ENCODE data around the gene HOMER2. TPM values are rescaled to one million over a fixed set of nuclear protein-coding genes. Genes with fewer than 3 reads are reported as not detected.
A peak's percentile ranks its signal among the peaks of the same experiment; 100 is the strongest.
"Not testable (repeated sequence)": the region's sequence is repeated elsewhere in the genome, so short reads cannot be mapped to it uniquely, and the experiment has no call there.

HOMER2 gene
- total RNA-seq, 1 experiment from 2014 or later = 11.1 TPM

DNA sequence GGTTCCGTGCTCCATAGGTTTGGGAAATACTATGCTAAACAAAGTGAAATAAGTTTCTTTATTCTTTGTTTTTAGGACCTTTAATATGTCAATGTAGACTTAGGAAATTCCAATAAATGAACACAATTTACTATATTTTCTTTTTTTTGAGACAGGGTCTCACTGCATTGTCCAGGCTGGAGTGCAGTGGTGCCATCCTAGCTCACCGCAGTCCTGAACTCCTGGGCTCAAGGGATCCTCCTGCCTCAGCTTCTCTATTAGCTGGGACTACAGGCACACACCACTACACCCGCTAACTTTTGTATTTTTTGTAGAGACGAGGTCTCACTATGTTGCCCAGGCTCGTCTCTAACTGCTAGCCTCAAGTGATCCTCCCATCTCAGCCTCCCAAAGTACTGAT, 12.4 kb upstream of the HOMER2 start:
- no peak for DNase-seq (ENCODE audit: low read depth)

GRCh38 chr15:82963471-82964341, 11.2 kb upstream of the HOMER2 start:
- DNase-seq (ENCODE audit: low read depth) = no peak

DNA sequence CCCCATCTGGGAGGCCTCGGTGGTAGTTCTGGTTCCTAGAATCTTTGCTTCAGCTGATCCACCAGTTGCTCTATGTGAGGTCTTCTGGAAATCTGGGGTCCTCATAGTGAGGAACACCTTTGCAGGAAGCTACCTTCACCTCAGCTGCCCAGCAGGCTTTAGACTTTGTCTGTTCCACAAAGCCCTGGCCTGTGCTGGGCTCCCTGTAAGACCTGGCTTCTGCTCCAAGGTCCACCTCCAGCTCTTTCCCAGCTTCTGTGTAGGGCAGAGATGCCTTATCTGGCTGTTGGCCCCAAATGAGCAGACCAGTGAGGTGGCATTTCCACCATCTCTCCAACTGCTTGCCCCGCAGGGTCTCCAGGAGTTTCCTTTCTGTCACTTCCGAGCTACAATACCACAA, 8.2 kb upstream of the HOMER2 start:
- DNase-seq (ENCODE audit: low read depth) = no peak

DNA sequence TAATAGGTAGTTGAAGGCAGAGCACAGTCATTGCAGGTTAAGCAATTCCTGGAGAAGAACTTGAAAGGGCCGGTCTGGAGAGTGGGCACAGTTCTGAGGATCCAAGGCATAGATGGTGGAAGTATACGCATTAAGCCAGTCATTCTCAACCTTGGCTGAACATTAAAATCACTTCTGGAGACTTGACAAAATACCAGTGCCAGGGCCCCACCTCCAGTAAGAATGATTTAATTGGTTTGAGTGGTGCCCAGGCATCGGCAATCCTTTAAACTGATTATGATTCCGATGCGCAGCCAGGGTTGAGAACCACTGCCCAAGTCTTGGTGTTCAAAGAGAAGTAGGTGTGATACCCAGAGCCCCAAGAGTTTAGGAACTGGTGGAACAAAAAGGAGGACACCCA, 6.9 kb upstream of the HOMER2 start:
- no peak for DNase-seq (ENCODE audit: low read depth)

DNA sequence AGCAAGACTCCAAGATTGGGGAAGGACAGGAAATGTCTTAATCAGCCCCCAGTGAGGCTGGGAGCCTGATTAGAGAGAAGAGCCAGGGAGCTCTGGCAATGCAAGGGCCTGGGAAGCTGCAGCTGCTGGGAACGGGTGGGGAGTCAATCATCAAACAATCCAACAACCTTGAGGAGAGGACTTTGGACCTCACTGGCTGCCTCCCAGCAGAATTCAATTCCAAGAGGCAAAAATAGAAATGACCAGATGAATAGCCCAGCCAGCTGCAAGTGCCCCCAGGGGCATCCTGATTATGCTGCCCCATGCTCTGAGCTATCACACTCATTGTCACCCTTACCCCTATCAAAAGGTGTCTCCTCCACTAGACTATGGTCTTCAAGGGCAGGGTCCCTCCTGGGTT, 6.1 kb upstream of the HOMER2 start:
- no peak for DNase-seq (ENCODE audit: low read depth)

DNA sequence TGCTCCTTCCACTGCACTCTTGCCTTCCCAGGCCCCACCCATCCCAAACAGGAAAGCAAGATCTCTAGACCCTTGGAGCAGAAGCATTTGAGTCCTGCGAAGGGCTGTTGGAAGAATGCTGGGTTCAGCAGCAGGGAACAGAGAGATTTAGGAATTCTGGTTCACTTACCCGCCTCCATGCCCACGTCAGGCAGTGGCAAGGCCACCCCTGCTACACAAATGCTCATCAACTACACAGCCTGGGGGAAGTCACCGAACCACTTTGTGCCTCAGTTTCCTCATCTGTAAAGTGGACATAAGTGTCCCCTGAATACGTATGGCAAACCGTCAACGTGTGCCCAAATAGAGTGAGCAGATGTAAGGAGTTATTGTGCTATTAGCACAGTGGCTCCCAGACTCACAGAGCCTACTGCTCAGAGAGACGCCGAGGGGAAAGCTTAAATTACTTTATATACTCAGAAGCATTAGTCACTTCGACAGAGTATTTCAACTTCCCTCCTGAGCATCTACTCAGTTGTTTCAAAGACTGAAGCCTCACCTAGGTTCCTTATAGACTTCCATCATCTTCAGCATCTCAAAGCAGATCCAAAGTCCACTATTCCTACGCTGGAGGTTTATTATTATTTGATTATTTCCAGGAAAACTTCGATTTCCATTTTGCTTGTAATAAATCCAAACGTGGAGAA, 905 bp downstream of the HOMER2 start:
- peak; percentile 30 for DNase-seq (ENCODE audit: low read depth)

DNA sequence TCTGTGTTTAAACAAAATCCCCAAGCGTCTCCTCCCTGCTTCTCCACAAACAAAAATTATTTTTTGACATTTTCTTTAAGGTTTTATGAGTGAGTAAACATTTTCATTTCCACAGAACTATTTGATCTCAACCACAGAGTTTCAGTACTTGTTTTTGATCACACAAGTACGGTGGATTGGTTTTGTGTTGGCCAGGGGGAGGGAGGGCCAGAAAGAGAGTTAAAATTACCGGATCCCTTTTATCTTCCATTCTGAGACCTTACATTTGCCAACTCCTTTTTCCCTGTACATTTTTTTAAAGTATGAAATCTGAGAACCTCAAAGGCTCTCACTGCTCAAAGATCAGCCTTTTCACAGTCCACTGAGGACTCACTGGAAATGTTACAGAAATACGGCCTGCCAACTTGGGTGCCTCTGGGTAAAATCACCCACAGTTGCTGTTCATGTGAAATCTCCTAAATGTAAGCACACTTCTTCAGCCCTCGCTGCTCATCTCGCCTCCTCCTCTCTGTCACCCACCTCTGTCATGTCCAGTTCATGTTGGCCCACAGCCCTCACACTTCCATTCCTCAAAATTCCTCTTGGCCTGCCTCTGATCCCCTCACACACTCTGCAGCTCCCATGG, 1.7 kb downstream of the HOMER2 start:
- no peak for DNase-seq (ENCODE audit: low read depth)

DNA sequence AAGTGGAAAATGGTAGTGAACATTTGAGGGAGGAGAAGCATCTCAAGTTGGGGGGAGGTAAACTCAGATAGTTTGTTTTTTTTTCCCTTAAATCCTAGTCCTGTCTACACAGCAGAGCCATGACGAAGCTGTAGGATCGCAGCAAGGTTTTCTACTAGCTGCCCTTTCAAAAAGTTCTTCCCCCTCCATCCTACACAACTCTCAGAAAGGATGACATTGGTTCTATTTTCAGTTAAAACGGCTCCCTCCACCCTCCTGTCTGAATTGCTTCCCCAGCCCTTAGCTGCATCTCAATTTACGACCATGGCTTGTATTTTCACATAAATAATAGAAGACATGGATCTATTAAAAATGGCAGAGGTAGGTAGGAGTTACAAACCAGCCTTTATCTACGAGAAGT, 2.2 kb downstream of the HOMER2 start:
- no peak for DNase-seq (ENCODE audit: low read depth)

DNA sequence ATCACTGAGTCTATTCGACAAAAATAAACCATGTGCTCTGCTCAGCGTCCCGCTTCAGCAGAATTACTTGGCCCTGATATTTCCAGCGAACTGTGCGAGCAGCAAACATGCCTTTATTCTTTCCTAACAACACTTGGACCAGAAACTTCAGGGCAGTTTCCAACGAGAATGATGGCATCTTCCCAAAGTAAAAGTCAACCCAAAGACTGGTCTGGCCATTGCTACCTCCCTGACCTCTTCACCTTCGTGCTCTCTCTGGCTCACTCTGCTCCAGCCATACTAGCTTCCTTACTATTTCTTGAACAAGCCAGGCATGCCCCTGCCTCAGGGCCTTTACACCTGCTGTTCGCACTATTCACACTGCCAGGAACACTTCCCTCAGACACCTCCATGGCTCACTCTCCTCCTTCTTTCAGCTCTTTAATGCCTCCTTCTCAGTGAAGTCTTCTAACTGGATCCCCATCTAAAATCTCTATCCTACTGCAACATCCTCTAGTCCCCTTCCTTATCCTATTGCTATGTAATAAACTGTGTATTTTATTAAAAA, 6.3 kb downstream of the HOMER2 start:
- DNase-seq (ENCODE audit: low read depth) = no peak

DNA sequence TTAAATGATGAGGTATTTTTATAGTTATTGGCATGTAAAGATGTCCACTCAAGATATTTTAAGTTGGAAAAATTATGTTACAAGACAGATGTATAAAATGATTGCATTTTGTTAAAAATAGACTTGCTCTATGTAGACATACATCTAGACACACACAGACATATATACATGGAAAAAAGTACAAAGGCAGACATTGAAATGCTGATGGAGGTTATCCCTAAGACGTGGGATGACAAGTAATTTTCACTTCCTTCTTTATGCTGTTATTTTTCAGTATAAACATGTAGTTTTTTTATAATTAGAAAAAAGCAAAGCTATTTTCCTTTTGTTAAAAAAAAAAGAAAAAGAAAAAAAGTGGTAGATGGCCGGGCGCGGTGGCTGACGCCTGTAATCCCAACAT, 7.2 kb downstream of the HOMER2 start:
- no peak for DNase-seq (ENCODE audit: low read depth)

- DNase-seq (ENCODE audit: low read depth) = peak; percentile 48
These were observed 7.7 kb downstream of the HOMER2 start for GRCh38 chr15:82944821-82945220.

DNA sequence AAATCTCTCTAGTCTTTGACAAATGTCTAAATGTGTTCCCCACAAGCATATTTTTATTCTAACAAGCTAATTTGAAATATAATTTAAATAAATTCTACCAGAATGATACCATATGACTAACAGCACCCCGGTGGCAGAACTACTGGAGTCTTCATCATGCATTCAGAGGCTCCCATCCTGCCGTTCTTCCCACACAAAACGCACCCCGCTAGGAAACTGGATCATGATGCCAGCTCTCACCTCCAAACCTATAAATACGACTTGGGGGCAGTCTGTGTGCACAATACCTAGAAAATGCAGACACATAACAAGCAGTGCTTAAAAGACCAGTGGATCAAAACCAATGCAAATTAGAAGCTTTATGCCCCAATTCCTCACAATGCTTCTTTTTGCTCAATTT, 8.5 kb downstream of the HOMER2 start:
- DNase-seq (ENCODE audit: low read depth) = no peak

DNA sequence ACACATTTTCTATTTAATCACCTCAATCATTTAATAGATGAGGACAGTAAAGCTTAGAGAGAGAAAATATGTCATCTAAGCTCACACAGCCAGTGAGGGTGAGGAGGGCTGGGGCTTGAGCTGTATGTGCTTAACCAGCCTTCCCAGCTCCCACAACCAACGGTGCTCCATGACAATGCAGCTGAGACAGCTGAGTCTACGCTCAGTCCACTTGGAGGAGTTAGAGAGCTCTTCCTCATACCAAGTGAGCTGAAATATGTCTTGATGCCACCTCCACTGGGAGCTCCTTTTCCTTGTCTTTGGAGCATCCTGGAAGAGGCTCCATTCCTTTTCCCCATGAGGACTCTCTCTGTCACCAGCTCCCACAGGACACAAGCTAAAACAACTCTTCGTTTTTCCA, 9.3 kb downstream of the HOMER2 start:
- peak; percentile 9 for DNase-seq (ENCODE audit: low read depth)

GRCh38 chr15:82942691-82943090, 9.8 kb downstream of the HOMER2 start:
- peak; percentile 69 for DNase-seq (ENCODE audit: low read depth)

DNA sequence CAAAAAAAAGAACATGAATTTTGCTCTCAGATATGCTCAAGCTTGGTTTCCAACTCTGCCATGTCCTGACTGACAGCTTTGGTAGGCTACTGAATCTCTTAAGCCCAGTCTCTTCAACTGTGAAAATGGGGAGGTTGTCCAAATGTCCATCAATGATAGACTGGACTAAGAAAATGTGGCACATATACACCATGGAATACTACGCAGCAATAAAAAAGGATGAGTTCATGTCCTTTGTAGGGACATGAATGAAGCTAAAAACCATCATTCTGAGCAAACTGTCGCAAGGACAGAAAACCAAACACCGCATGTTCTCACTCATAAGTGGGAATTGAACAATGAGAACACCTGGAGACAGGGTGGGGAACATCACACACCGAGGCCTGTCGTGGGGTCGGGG, 12.8 kb downstream of the HOMER2 start:
- not testable (repeated sequence) for DNase-seq (ENCODE audit: low read depth)

DNA sequence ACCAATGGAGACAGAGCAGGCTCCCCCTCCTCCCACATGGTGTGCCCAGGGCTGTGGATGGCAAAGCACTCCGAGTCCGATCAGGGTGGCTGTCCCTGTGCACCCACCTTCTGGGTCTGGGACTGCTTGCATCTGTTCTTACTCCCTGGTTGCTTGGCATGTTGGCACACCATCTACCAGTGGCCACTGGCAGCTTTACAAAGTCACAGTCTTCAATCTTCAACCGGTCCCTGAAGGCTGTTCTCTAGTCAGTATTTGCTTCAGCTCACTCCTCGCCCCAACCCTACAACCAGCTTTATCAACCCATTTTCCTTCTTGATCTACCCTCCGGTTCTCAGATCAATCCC, 14.8 kb downstream of the HOMER2 start:
- DNase-seq (ENCODE audit: low read depth) = no peak

DNA sequence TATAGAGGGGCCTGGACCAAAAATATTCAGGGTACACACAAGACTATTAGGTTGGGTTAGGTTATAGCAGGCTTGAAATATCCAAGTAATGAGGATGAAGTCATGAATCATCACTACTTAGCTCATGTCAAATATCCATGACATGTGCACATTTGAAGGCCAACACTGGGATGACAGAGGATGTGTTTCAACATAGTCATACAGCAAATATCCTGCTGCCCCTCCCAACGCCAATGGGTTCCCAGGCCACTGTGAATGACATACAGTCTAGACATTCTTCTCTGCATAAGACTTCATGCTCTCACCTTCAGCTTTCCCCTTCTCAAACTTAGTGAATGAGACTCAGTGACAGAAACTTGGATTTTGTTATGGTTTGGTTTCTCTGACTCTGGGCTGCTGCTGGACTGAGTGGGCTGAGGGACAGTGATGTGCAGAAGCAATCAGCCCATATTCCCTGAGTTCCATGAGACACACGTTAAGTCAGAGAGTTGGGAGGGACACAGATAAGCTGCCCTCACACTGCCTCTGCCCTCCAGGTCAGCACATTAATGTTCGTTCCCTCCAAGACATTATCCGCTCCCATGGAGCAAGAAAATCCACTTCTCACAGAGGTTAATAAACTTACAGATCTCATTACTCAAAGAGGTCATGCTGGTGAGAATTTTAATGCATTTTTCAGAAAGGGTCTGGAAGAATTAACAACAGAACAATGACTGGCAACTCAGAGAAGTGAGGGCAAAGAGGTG, 15.4 kb downstream of the HOMER2 start:
- peak; percentile 69 for DNase-seq (ENCODE audit: low read depth)

- no peak for DNase-seq (ENCODE audit: low read depth)
These were observed 17.1 kb downstream of the HOMER2 start for GRCh38 chr15:82935382-82935781.

DNA sequence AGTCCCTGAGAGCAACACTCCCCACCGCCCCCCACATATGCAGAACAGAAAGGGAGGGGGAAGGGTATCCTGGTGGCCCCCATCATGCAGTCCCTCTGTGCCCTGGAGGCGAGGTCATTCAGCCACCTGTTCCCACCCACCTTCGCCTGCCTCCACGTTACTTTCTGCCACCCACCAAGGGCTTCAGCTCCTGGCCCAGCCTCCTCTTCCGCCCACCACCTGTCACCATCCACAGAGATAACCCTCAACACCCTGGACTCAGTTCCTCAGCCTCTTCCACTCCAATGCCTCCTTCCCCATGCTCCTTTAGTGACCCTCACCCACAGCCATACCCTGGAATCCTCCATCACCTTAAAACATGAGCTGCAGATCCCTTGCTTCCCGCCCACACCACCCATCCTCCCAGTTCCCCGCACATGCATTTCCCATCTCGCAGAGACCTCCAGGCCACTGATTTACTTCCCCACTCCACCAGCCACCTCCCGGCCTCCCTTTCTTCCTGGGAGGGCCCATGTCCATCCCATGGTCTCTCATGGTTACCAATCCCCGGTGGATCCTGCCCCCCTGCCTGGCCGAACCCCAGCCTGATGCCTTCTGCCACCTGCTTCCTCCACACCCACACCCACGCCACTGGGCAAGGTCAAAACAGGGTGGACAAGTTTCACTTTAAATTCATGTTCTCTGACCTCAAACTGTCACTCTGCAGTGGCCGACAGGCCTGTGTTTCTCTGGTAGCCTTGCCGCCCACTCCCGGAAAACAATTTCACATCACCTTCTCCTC, 18.2 kb downstream of the HOMER2 start:
- DNase-seq (ENCODE audit: low read depth) = no peak

DNA sequence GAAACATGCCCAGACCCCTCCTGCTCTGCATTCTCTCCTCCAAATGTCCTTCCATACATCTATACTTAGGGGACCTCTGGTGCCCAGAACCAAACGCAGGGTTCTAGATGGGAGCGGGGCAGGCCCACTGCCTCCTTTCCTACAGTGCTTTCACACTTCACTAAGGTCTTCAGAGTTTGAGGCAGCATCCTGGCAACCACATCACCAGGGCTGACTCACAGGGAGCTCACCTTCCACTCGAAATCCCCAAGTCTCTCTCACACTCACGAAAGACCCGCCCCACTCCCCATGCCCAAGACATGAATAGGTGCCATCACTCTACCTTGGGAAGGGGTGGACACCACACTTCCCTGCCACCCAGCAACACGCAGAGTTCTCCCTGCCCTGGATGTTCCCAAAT, 18.9 kb downstream of the HOMER2 start:
- DNase-seq (ENCODE audit: low read depth) = peak; percentile 16

DNA sequence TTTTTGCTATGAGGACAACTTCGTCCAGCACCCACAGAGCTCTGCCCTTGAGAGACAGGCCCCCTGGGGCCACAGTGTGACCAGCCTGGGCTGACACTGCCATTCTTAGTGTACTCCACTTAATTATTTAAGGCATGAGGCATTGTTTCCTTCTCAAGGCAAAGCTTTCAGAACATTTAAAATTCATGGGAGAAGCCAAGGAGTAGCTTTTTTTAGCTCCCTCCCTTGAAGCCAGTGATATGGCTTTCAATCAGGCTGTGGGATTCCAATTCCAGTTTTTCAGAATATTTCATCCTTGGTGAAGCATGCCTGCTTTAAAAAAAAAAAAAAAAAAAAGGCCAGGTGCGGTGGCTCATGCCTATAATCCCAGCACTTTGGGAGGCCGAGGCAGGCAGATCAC, 21.3 kb downstream of the HOMER2 start:
- DNase-seq (ENCODE audit: low read depth) = no peak
